ENCODE data around the gene BANF2.

BANF2 gene

GRCh38 chr20:17664025-17664633, 35.6 kb upstream of the BANF2 start:
- DNase-seq: no peak

- DNase-seq: no peak
Observed at GRCh38 chr20:17665756-17666155, 34.0 kb upstream of the BANF2 start.

- no peak for DNase-seq
Observed at GRCh38 chr20:17666481-17666880, 33.3 kb upstream of the BANF2 start.

- no peak for DNase-seq
Observed at GRCh38 chr20:17667445-17667844, 32.3 kb upstream of the BANF2 start.

- DNase-seq: no peak
Observed at GRCh38 chr20:17668432-17668831, 31.3 kb upstream of the BANF2 start.

GRCh38 chr20:17669306-17669931, 30.3 kb upstream of the BANF2 start:
- DNase-seq: no peak

- no peak for DNase-seq
Observed at GRCh38 chr20:17671011-17671410, 28.8 kb upstream of the BANF2 start.

GRCh38 chr20:17671565-17671964, 28.2 kb upstream of the BANF2 start:
- DNase-seq: no peak

- no peak for DNase-seq
Observed at GRCh38 chr20:17673084-17673483, 26.7 kb upstream of the BANF2 start.

GRCh38 chr20:17674722-17675518, 24.8 kb upstream of the BANF2 start:
- DNase-seq: no peak

GRCh38 chr20:17675519-17676377, 24.0 kb upstream of the BANF2 start:
- DNase-seq: no peak

- DNase-seq: no peak
Observed at GRCh38 chr20:17676378-17676759, 23.4 kb upstream of the BANF2 start.

- DNase-seq: no peak
Observed at GRCh38 chr20:17676942-17677341, 22.8 kb upstream of the BANF2 start.

- no peak for DNase-seq
Observed at GRCh38 chr20:17678295-17678694, 21.5 kb upstream of the BANF2 start.

GRCh38 chr20:17678886-17679285, 20.9 kb upstream of the BANF2 start:
- no peak for DNase-seq

- no peak for DNase-seq
Observed at GRCh38 chr20:17679941-17680835, 19.6 kb upstream of the BANF2 start.

- peak; percentile 68 for DNase-seq
Observed at GRCh38 chr20:17680836-17681725, 18.7 kb upstream of the BANF2 start.

GRCh38 chr20:17681726-17682102, 18.1 kb upstream of the BANF2 start:
- peak; percentile 16 for DNase-seq

- DNase-seq: peak; percentile 95
Observed at GRCh38 chr20:17682103-17682888, 17.5 kb upstream of the BANF2 start, which contains the start of gene RRBP1. TSS of gene RRBP1 (minus strand) at chr20:17682242. CDS start at chr20:17660507, 21,735 bp downstream.

GRCh38 chr20:17682889-17683198, 16.9 kb upstream of the BANF2 start:
- no peak for DNase-seq

Measured in activated CD4-positive, alpha-beta T cell treated with anti-CD3 and anti-CD28 coated beads for 1 hour (primary cell).